GM19372 (cell line): ENCODE results near the gene GPR150.
"Not testable (repeated sequence)": the region's sequence is repeated elsewhere in the genome, so short reads cannot be mapped to it uniquely, and the experiment has no call there.

Source experiments
- ATAC-seq: cut with Tn5 transposase; IDR thresholded peaks from one replicate; pipeline ENCODE4 v1.9.1; 2021; ENCODE audit warnings: mild to moderate bottlenecking, low read depth, moderate library complexity; ENCODE audit not compliant: unreplicated experiment

Gene GPR150

GRCh38 chr5:95621839-95622629 is 2.1 kb downstream of the GPR150 start:
- ATAC-seq = no peak

- no peak for ATAC-seq
Observed at GRCh38 chr5:95623706-95624105, 3.8 kb downstream of the GPR150 start.

DNA sequence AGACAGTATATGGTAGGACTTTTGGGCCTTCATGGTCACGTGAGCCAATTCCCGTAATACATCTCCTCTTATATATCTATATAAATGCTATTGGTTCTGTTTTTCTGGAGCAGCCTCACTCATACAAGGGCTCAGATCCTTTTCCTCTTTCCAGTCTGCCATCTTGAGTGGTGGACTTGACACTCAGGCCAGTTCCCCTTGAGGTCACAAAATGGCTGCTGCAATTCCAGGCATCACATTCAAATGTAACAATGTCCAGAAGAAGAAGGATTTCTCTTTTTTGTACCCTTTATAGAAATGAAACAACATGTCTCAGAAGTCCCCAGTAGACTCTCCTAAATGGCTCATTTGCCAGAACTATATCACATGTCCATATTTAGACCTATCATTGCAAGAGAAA is 4.5 kb downstream of the GPR150 start:
- no peak for ATAC-seq

DNA sequence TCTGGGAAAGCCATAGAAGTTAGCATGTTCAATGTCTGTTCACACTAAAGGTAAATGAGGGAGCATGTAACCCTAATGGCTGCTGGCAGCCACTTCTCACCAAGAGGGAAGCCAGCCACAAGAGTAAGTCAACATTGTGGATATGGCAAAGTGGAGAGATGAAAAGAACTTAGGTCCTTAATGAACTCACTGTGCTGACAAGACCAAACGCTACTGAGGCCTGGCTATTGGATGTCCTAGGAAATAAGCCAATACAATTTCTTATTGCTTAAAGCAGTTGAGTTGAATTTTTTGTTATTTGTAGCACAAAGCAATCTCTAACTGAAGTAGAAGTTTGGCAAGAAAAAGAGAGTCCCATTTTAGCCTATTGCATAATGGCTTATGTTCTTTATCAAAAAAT is 6.8 kb downstream of the GPR150 start:
- no peak for ATAC-seq

DNA sequence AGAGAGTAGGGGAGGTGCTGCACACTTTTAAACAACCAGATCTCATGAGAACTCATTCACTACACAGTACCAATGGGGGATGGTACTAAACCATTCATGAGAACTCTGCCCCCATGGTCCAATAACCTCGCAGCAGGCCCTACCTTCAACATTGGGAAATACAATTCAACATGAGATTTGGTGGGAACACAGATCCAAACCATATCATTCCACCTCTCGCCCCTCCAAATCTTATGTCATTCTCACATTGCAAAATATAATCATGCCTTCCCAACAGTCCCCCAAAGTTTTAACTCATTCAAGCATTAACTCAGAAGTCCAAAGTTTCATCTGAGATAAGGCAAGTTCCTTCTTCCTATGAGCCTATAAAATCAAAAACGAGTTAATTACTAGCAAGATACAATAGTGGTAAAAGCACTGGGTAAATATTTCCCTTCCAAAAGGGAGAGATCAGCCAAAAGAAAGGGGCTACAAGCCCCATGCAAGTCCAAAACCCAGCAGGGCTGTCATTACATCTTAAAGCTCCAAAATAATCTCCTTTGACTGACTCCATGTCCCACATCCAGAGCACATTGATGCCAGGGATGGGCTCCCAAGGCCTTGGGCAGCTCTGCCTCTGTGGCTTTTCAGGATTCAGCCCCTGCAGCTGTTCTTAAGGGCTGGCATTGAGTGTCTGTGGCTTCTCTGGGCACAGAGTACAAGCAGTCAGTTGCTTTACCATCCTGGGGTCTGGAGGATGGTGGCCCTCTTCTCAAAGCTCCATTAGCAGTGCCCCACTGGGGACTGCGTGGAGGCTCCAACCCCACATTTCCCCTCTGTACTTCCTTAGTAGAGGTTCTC is 8.3 kb downstream of the GPR150 start:
- no peak for ATAC-seq

- no peak for ATAC-seq
Observed at GRCh38 chr5:95628933-95629332, 9.0 kb downstream of the GPR150 start.

DNA sequence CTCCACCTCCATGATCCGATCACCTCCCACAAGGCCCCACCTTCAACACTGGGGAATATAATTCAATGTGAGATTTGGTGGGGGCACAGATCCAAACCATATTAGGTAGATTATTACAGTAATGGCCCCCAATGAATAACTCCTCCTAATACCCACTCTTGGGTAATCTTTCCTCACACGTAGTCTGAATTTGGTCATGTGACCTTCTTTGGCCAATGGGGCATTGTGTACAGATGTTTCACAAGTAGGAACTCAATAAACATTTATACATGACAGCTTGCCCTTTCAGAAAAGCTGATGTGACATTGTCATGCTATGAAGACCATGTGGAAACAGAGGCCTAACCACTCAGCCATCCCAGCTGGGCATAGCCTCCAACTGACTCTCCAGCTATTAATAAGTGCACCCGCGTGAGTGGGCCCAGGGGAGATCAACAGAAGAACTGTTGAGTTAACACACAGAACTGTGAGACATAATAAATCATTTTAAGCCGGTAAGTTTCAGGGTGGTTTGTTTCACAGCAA is 10.6 kb downstream of the GPR150 start:
- ATAC-seq = no peak

DNA sequence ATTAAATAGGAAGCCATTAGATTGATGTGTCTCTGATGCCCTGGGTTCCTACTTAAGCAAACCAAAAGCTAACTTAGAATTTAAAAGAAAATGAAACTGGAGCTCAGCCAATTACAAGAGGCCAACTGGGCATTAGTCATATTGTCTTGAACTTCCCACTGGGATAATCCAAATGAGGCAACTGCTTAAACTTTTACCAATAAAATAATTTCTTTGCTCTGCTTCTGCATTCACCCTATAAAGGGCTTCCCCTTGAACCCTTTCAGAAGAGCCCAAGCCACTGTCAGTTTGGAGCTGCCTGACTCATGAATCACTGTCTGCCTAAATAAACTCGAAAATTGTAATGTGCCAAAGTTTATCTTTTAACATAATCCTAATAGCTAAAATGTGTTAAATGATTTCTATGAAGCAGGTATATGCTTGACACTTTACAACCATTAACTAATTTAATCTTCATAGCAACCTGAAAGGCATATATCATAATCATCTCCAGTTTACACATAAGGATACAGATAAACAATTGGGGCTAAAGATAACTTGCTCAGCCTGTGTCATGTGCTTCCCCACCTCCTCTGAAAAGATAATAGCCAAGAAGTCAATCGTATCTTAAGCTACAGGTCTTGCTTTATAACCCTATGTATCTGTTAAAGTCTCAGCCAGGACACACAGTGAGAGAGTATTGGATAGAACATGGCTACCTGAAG is 11.5 kb downstream of the GPR150 start:
- ATAC-seq = no peak

DNA sequence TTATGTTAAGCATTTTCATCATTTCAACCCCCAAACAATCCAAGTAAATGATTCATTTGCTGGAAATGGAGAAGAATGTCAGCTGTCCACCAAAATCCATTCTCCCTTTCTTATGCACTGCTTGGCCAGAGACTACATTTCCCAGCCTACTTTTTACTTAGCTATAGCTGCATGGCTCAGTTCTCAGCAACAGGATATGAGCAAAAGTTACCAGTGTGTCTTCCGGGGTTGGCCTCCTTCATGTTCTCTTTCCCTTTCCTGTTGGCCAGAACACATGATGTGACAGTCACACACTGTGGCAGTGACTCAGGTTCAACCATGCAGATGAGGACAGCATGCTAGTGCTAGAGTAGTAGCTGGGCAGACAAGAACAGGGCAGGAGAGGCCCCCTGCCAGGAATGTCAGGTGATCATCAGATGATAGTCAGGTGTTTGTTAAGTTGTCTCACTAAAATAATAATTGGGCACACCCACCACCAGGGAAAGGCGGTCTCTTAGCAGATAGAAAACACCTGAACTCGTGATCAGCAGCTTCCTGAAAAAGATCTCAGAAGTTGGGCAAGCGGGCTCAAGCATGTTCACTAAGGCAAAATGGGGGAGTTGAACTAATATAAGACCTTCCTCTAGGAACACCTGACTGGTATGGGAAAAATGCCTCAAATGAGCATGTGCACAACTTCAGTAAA is 12.2 kb downstream of the GPR150 start:
- ATAC-seq = peak; percentile 90

GRCh38 chr5:95632942-95633341 is 13.1 kb downstream of the GPR150 start:
- ATAC-seq = not testable (repeated sequence)

GRCh38 chr5:95633671-95634070 is 13.8 kb downstream of the GPR150 start:
- no peak for ATAC-seq

- no peak for ATAC-seq
Observed at GRCh38 chr5:95634081-95634480, 14.2 kb downstream of the GPR150 start.

DNA sequence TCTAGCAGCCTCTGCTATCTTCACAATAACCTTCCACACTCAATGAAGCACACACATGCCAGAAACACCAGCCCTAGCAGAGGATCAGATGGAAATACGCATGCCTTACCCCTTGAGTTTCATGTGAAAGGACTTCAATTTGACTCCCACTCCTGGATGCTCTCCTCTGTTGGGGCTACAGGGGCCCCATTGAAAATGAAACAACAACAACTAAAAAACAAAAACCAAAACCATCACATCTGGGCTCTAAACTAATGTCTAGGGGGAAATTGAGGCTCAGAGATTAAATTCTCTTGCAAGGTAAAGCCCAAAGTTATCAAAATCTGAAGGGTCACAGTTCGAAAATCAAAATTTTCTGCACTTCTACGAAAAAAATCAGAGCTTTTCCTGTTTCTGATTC is 18.7 kb downstream of the GPR150 start:
- no peak for ATAC-seq

GRCh38 chr5:95641741-95642220 is 21.9 kb downstream of the GPR150 start:
- ATAC-seq = no peak

GRCh38 chr5:95643152-95643551 is 23.3 kb downstream of the GPR150 start:
- ATAC-seq = no peak

DNA sequence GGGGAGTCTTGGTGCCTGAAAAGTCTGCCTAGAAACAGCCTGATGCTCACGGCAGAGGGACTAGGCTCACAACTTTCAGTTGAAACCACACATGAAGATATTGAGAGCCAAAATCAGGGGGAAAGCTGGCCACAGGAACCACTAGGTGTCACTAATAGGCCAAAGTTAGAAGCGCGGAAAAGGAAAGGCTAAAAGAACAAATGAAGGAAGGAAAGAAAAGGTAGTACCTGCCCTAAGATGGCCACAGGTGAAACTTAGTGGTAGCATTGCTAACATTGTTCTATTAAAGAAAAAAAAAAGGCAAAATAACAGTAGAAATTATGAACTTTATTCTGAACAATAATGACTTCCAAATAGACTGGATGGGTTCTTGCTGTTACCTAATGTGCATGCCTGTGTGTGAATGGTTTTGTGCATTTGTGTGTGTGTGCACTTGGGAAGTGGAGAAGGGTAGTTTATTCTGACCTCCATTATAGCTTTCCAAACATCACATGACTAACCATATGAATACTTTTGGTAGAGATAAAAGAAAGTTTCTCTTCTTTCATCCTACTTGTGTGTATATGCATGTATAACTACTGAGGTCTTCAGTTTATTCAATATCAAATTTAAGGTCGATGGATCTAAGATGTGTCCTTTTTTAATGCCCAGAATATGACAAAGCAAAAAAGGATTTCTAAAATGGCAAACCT is 24.6 kb downstream of the GPR150 start:
- peak; percentile 35 for ATAC-seq

- ATAC-seq = not testable (repeated sequence)
Observed at GRCh38 chr5:95646226-95646568, 26.3 kb downstream of the GPR150 start.

GRCh38 chr5:95646569-95647431 is 26.9 kb downstream of the GPR150 start, which contains the start of gene RFESD:
TSS of gene RFESD (plus strand) at chr5:95646777. CDS start at chr5:95652272, 5,495 bp downstream.
- peak; percentile 97 for ATAC-seq
